ENCODE results near the gene GRM8.

Gene GRM8

GRCh38 chr7:126806614-126807013, 446.1 kb downstream of the GRM8 start:
- no peak for DNase-seq (ENCODE audit: low read depth)

DNA sequence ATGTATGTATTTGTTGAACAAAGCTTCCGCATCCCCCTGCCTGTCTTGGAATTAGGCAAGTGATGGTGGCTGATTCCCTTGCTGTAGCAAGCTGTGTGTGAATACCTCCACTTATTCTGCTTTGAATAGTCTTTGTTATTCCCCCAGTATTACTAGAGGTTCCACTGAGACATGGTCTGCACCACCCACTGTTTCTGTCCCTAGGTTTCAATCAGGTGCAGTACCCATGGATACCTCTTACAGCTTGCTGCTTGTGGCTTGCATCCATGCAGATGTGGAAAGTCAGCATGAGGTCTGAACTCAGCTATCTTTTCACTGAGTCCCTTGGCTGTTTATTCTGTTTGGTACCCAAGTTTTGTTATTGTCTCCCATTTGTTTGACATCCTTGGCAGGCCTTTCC, 447.4 kb downstream of the GRM8 start:
- no peak for DNase-seq (ENCODE audit: low read depth)

DNA sequence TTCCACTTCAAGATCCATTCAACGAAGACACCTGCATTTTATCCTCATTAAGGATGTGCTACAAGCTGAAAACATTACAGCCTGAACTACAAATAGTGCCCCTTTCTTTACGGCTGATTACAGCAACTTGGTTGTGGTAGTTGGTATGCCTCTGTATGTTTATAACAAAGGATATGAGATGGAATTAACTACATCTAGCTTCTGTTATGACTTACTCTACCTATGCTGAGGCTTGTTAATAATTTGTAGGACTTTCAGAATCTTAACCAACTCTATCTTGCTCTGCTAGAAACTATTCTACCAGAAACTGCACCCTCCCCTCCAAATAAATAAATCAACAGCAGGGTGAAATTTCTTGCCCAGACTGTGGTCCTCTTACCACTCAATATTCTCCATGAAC, 448.1 kb downstream of the GRM8 start:
- no peak for DNase-seq (ENCODE audit: low read depth)

- DNase-seq (ENCODE audit: low read depth) = no peak
Observed at GRCh38 chr7:126803990-126804389, 448.8 kb downstream of the GRM8 start.

DNA sequence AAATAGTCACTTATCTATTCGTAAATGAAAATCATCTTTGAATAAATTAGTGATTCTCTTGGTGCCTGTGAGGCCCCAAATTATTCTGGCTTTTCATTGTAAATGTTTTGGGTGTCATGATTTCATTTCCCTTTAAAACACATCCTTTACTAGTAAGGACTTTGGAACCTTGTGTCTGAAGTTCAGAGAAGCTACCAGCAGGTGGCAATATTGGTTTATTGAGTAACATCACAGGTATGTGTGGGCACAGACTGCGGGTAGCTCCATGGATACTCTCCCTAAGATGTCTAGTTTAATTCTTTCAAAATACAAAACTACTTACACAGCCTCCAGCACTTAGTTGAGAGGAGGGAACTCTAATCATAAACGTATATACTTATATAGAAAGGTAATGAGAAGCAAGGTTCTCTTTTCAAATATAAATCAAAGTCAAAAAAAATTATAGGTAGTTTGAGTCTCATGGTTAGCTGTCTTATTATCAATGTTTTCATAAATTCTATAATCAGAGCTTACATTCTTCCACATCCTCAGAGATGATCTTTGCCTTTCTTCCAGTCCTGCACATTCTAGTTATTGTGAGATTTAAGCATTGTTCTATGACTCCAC, 449.6 kb downstream of the GRM8 start:
- DNase-seq (ENCODE audit: low read depth) = peak; percentile 10

GRCh38 chr7:126801733-126802132, 451.0 kb downstream of the GRM8 start:
- no peak for DNase-seq (ENCODE audit: low read depth)

- DNase-seq (ENCODE audit: low read depth) = no peak
Observed at GRCh38 chr7:126799541-126799940, 453.2 kb downstream of the GRM8 start.

DNA sequence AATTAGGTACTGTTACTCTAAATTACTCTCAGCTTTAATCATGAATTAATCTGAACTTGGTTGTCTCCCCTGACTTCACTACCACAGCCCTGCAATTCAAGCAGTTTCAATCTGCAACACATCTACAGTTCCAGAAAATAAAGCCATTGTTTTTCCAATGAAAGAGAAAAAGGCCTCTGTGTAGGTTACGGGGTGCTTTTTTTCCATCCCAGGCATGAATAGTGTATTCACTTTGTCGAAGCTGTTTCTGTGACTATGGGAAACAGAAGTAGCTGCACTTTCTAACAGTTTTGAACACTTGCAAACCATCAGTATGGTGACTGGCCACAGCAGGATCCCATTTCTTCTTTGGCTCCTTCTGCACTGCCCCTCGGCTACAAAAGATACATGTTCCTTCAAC, 460.2 kb downstream of the GRM8 start:
- no peak for DNase-seq (ENCODE audit: low read depth)

- DNase-seq (ENCODE audit: low read depth) = no peak
Observed at GRCh38 chr7:126791306-126791705, 461.4 kb downstream of the GRM8 start.

- no peak for DNase-seq (ENCODE audit: low read depth)
Observed at GRCh38 chr7:126790763-126791162, 462.0 kb downstream of the GRM8 start.

- no peak for DNase-seq (ENCODE audit: low read depth)
Observed at GRCh38 chr7:126783613-126784012, 469.1 kb downstream of the GRM8 start.

GRCh38 chr7:126780993-126781392, 471.7 kb downstream of the GRM8 start:
- no peak for DNase-seq (ENCODE audit: low read depth)

- no peak for DNase-seq (ENCODE audit: low read depth)
Observed at GRCh38 chr7:126778101-126778500, 474.6 kb downstream of the GRM8 start.

- no peak for DNase-seq (ENCODE audit: low read depth)
Observed at GRCh38 chr7:126776498-126776897, 476.2 kb downstream of the GRM8 start.

- no peak for DNase-seq (ENCODE audit: low read depth)
Observed at GRCh38 chr7:126774077-126774476, 478.7 kb downstream of the GRM8 start.

GRCh38 chr7:126768836-126769235, 483.9 kb downstream of the GRM8 start:
- no peak for DNase-seq (ENCODE audit: low read depth)

GRCh38 chr7:126760914-126761577, 491.7 kb downstream of the GRM8 start:
- DNase-seq (ENCODE audit: low read depth) = no peak

DNA sequence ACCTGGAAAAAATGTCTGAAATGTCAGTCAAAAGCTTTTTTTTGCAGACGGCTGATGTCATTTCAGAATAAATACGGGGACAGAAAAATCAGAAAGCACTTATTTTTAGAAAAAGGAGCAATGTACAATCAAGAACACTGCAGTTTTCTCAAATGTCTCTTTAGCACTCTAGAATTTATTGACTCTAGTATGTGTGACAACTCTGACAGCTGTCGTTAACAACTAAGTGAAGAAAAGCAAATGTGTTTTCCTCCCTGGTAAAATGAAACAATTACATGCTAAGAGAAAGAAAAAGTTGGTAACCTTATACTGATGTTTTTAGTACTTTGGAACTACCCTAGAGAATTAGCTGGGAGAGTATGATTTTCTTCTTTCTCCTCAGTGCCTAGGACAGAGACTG, 497.4 kb downstream of the GRM8 start:
- no peak for DNase-seq (ENCODE audit: low read depth)

GRCh38 chr7:126750207-126750911, 502.4 kb downstream of the GRM8 start:
- DNase-seq (ENCODE audit: low read depth) = no peak

DNA sequence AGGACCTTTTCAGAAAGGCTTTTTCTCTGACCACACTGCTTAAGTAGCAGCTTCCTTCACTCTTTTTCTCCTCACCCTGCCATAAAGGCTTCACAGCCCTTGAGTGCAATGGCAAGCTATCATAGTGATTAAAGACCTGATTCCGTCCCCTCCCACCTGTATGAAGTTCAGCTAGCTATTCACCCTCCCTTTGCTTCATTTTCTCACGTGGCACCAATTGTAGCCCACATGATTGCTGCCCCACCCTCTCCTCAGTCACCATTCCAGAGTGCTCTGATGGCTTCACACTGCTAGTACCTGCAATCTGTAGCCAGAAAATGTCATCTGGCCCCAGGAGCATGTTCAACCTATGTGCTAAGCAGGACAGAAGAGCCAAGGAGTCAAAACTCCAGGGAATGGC, 523.8 kb downstream of the GRM8 start:
- no peak for DNase-seq (ENCODE audit: low read depth)

- no peak for DNase-seq (ENCODE audit: low read depth)
Observed at GRCh38 chr7:126727930-126728391, 524.8 kb downstream of the GRM8 start.

GRCh38 chr7:126723966-126724544, 528.7 kb downstream of the GRM8 start:
- no peak for DNase-seq (ENCODE audit: low read depth)

DNA sequence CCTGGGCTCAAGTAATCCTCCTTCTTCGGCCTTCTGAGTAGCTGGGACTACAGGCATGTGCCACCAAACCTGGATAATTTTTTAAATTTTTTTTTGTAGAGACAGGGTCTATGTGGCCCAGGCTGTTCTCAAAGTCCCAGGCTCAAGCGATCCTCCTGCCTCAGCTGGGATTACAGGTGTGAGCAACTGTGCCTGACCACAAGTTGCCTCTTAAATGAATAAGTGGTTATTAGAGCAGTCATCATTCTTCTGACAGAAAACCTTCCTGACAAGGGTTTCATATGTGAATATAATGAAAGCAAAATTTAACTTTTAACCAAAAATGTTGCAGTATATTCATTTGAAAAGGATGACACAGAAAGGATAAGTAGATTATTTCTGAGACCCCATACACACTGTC, 532.5 kb downstream of the GRM8 start:
- DNase-seq (ENCODE audit: low read depth) = no peak

All from activated T-cell treated with anti-CD3 and anti-CD28 coated beads for 24 hours (primary cell).